Body of pancreas (tissue), 4 donors: Measurements from ENCODE around the gene TMEM45A. TPM values are rescaled to one million over a fixed set of nuclear protein-coding genes. Genes with fewer than 3 reads are reported as not detected.

Source experiments
- ATAC-seq: fragments of 150-250 bp; one replicate; pipeline ENCODE4 v1.9.1; 2016
- DNase-seq, 4 donors: peaks; one replicate each; pipeline ENCODE4 v3.0.0-alpha.2; 2019
- H3K27ac ChIP-seq, 4 donors: fragments of 200-600 bp; sonication (generic); 1 replicate in 3 of 4; 2 replicates in 1 of 4; pipeline versions ENCODE4 v1.5.1 to v1.6.1; 2016 to 2019; ENCODE audit warnings: mild to moderate bottlenecking in 1 of 4, mixed read lengths in 1 of 4, moderate library complexity in 1 of 4
- H3K27me3 ChIP-seq, 2 donors: fragments of 200-600 bp; sonication (generic); one replicate each; pipeline ENCODE4 v1.6.0; 2016; ENCODE audit warnings: mild to moderate bottlenecking in 1 of 2
- H3K36me3 ChIP-seq, 2 donors: fragments of 200-600 bp; sonication (generic); replicated peaks in 1 of 2; 2 replicates each; pipeline ENCODE4 v1.5.1; 2016; ENCODE audit warnings: low read depth in 2 of 2; ENCODE audit not compliant: insufficient read depth in 1 of 2
- H3K4me1 ChIP-seq: fragments of 200-600 bp; sonication (generic); one replicate; pipeline ENCODE4 v1.6.0; 2016
- H3K4me3 ChIP-seq, 2 donors: fragments of 200-600 bp; sonication (generic); 1 replicate in 1 of 2; 2 replicates in 1 of 2; pipeline ENCODE4 v1.5.1; 2016 to 2019
- H3K9me3 ChIP-seq, 3 donors: fragments of 200-600 bp; sonication (generic); 1 replicate in 2 of 3; 2 replicates in 1 of 3; pipeline ENCODE4 v1.5.1; 2016
- CTCF ChIP-seq, 7 experiments: fragments of 450-650 bp in 4 of 7; fragments of 200-600 bp in 3 of 7; sonication (generic) in 3 of 7; IDR thresholded peaks; one replicate each; pipeline ENCODE4 v1.5.1; 2016 to 2019; ENCODE audit warnings: antibody characterized with exemption in 7 of 7
- POLR2A ChIP-seq, 3 donors: fragments of 450-650 bp; IDR thresholded peaks; one replicate each; pipeline ENCODE4 v1.6.1; 2016; ENCODE audit warnings: antibody characterized with exemption in 3 of 3, mild to moderate bottlenecking in 2 of 3
- WGBS, 2 donors: methylation state at CpG; one replicate each; pipeline ENCODE4 v1.1.5; 2017; 5-methylcytosine and 5-hydroxymethylcytosine counted together
- intact Hi-C: fragments of 100-400 bp; cut with DNase I; formaldehyde crosslinking; loops from one replicate; pipeline ENCODE4 v1.15.1; 2023
- total RNA-seq, 2 donors: library from RNA; depleted of rRNA; stranded (reverse); fragments of >200 nt; gene quantifications; one replicate each; pipeline ENCODE4 v1.1.0, GENCODE V29; 2016

TMEM45A gene
- total RNA-seq, 2 donors from 2014 or later = 13.7 to 24.1 TPM

GRCh38 chr3:100454677-100455076 lies 37.7 kb upstream of the TMEM45A start:
- Histone ChIP-seq H3K4me3 (no peak overlapping the region), H3K36me3 (no peaks in the 10 kb centered on the region), H3K4me1 (peaks cover under 1% of the 10 kb centered on the region), H3K9me3 (no peaks in the 10 kb centered on the region), H3K27me3 (no peaks in the 10 kb centered on the region), H3K27ac (no peak overlapping the region)
- WGBS, 2 donors = 34 to 43% methylated on average over 4 of the region's 4 CpGs
- TF ChIP-seq POLR2A (IDR thresholded peaks at IDR 0.05) (no peak), CTCF (IDR thresholded peaks at IDR 0.05) (no peak)
- intact Hi-C loops = no loop called here
- DNase-seq (peak in 2 of 4 donors; percentile 14 to 19), ATAC-seq (no peak)

DNA sequence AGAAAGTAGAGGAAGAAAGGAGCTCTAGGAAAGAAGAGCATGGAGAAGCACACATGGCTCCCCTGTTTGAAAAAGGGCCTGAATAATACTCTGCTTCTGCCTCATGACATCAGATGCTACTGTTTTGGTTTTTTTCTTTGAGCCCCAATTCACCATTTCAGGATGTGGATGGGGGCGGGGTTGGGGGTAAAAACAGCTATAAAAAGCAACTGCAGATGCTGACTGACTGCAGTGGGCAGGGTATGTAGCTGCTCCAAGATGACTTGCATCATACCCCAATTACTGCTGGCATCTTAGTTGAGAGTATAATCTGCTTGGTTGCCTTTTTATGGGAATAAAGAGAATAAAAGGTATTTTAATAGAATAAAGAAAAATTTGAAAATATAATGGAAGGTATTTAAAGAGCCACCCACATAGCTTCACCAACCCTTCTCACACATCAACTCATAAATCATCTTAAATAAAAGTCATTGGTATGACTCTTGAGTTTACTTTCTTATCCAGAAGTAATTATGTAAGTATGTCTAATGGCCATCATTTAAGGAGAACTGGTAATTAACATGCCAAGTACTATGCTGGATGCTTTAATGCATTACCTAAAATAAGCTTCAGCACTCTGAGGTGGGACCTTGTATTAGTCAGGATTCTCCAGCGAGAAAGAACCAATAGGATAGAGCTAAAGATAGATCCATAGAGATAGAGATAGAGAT lies 36.4 kb upstream of the TMEM45A start:
- no peak for ATAC-seq
- whole genome bisulfite sequencing, 2 donors = 85 to 88% methylated on average over 2 of the region's 2 CpGs
- intact Hi-C loops = no loop called here
- TF ChIP-seq POLR2A (IDR thresholded peaks at IDR 0.05) (no peak), CTCF (IDR thresholded peaks at IDR 0.05) (no peak)
- DNase-seq = no peak
- no peaks in the 10 kb centered on the region for H3K27me3 ChIP-seq
- no peaks in the 10 kb centered on the region for H3K4me1 ChIP-seq
- no peak overlapping the region for H3K27ac ChIP-seq
- H3K4me3 ChIP-seq = no peak overlapping the region
- no peaks in the 10 kb centered on the region for H3K36me3 ChIP-seq
- H3K9me3 ChIP-seq = no peaks in the 10 kb centered on the region

GRCh38 chr3:100456745-100457144 lies 35.7 kb upstream of the TMEM45A start:
- WGBS, 2 donors = 88 to 92% methylated on average over 1 of the region's 1 CpG
- Histone ChIP-seq H3K27ac (no peak overlapping the region), H3K4me1 (no peaks in the 10 kb centered on the region), H3K27me3 (no peaks in the 10 kb centered on the region), H3K9me3 (no peaks in the 10 kb centered on the region), H3K4me3 (no peak overlapping the region), H3K36me3 (no peaks in the 10 kb centered on the region)
- DNase-seq (no peak), ATAC-seq (no peak)
- intact Hi-C loops = no loop called here
- TF ChIP-seq POLR2A (IDR thresholded peaks at IDR 0.05) = no peak
- TF ChIP-seq CTCF (IDR thresholded peaks at IDR 0.05) = no peak

- H3K4me1 ChIP-seq = peaks cover under 1% of the 10 kb centered on the region
- H3K9me3 ChIP-seq = no peaks in the 10 kb centered on the region
- ATAC-seq = no peak
- no peak overlapping the region for H3K27ac ChIP-seq
- no peaks in the 10 kb centered on the region for H3K27me3 ChIP-seq
- WGBS, 2 donors = 95 to 100% methylated on average over 1 of the region's 1 CpG
- DNase-seq = no peak
- no peak overlapping the region for H3K4me3 ChIP-seq
- intact Hi-C loops = no loop called here
- no peaks in the 10 kb centered on the region for H3K36me3 ChIP-seq
- TF ChIP-seq CTCF (IDR thresholded peaks at IDR 0.05) = no peak
- no peak for TF ChIP-seq POLR2A (IDR thresholded peaks at IDR 0.05)
Measured at GRCh38 chr3:100457811-100458210, 34.6 kb upstream of the TMEM45A start.

- TF ChIP-seq POLR2A (IDR thresholded peaks at IDR 0.05) (no peak), CTCF (IDR thresholded peaks at IDR 0.05) (no peak)
- Histone ChIP-seq H3K9me3 (no peaks in the 10 kb centered on the region), H3K27me3 (no peaks in the 10 kb centered on the region), H3K4me1 (peaks cover 7% of the 10 kb centered on the region), H3K27ac (no peak overlapping the region), H3K36me3 (no peaks in the 10 kb centered on the region), H3K4me3 (no peak overlapping the region)
- 100% methylated on average over 1 of the region's 1 CpG for WGBS, 2 donors
- DNase-seq = no peak
- ATAC-seq = no peak
- intact Hi-C loops = no loop called here
Measured at GRCh38 chr3:100458814-100459213, 33.6 kb upstream of the TMEM45A start.
